ENCODE data around the gene PNMT.

DNA sequence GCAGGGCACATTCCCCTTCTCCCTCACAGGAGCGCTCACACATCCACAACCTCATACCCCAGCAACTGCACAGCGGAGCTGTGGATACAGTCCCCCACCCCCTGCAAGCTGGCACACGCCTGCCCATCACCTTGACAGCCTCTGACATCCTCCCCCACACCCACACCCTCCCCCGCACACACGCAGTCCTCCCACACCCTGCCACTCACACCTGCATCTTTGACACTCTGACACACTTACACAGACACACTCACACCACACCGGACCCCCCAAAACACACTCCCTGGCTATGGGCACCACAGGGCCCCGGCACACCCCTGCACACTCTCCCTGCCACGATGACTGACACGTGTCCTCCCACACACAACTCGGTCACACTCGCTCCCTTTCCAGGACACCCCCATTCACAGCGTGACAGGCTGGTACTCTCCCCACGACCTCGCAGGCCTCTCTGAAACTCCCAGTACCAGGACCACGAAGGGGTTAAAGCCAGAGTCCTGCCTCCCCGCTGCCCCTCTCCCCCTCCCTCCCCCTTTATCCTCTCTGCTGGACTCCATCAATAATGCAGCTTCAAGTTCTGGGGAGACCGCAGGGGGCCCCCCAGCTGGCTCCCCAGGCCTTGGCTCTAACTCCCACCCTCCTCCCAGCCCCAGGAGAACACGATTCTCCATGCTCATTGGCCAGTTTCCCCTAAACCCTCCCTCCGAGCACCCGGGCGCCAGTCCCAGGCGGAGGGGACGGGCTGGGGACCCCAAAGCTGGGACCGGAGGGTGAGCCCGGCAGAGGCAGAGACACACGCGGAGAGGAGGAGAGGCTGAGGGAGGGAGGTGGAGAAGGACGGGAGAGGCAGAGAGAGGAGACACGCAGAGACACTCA is 41.8 kb upstream of the PNMT start, which contains the start of gene PPP1R1B:
- TF ChIP-seq EZH2 (IDR thresholded peaks at IDR 0.05; ENCODE audit: low read length, missing control alignments): no peak
- TF ChIP-seq, protein P1, sequence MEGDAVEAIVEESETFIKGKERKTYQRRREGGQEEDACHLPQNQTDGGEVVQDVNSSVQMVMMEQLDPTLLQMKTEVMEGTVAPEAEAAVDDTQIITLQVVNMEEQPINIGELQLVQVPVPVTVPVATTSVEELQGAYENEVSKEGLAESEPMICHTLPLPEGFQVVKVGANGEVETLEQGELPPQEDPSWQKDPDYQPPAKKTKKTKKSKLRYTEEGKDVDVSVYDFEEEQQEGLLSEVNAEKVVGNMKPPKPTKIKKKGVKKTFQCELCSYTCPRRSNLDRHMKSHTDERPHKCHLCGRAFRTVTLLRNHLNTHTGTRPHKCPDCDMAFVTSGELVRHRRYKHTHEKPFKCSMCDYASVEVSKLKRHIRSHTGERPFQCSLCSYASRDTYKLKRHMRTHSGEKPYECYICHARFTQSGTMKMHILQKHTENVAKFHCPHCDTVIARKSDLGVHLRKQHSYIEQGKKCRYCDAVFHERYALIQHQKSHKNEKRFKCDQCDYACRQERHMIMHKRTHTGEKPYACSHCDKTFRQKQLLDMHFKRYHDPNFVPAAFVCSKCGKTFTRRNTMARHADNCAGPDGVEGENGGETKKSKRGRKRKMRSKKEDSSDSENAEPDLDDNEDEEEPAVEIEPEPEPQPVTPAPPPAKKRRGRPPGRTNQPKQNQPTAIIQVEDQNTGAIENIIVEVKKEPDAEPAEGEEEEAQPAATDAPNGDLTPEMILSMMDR (conservative IDR thresholded peaks at IDR 0.05 in 1 of 2, IDR thresholded peaks at IDR 0.05 in 1 of 2; ENCODE audit: low read depth in 1 of 2, low read length in 2 of 2): no peak
